Daoy (cell line): ENCODE measurements around the gene GRID1. TPM values are rescaled to one million over a fixed set of nuclear protein-coding genes. Genes with fewer than 3 reads are reported as not detected.

Experiments used
- DNase-seq: peaks from one replicate; pipeline ENCODE4 v3.0.0-alpha.2; 2015; ENCODE audit warnings: low read depth
- total RNA-seq: library from RNA; depleted of rRNA; stranded (reverse); fragments of >200 nt; shearing (Covaris generic); gene quantifications from 2 replicates; pipeline ENCODE4 v1.2.3, GENCODE V29; 2014

Gene GRID1
- total RNA-seq, 1 experiment from 2014 or later = not detected

GRCh38 chr10:86065711-86066251 lies 300.8 kb downstream of the GRID1 start:
- no peak for DNase-seq

- DNase-seq = no peak
Measured at GRCh38 chr10:86064931-86065662, 301.5 kb downstream of the GRID1 start.

- DNase-seq = no peak
Measured at GRCh38 chr10:86064219-86064618, 302.4 kb downstream of the GRID1 start.

GRCh38 chr10:86063341-86063740 lies 303.3 kb downstream of the GRID1 start:
- DNase-seq = no peak

- DNase-seq = no peak
Measured at GRCh38 chr10:86062647-86063145, 303.9 kb downstream of the GRID1 start.

- no peak for DNase-seq
Measured at GRCh38 chr10:86062198-86062550, 304.4 kb downstream of the GRID1 start.

GRCh38 chr10:86061278-86062197 lies 305.1 kb downstream of the GRID1 start:
- no peak for DNase-seq

GRCh38 chr10:86060386-86061277 lies 306.0 kb downstream of the GRID1 start:
- no peak for DNase-seq

- no peak for DNase-seq
Measured at GRCh38 chr10:86059892-86060291, 306.7 kb downstream of the GRID1 start.

- DNase-seq = no peak
Measured at GRCh38 chr10:86058964-86059363, 307.6 kb downstream of the GRID1 start.

GRCh38 chr10:86057708-86058107 lies 308.9 kb downstream of the GRID1 start:
- DNase-seq = no peak

GRCh38 chr10:86056672-86057071 lies 309.9 kb downstream of the GRID1 start:
- no peak for DNase-seq

GRCh38 chr10:86055928-86056327 lies 310.7 kb downstream of the GRID1 start:
- no peak for DNase-seq

GRCh38 chr10:86053675-86054074 lies 312.9 kb downstream of the GRID1 start:
- DNase-seq = no peak

- DNase-seq = no peak
Measured at GRCh38 chr10:86051586-86051985, 315.0 kb downstream of the GRID1 start.

GRCh38 chr10:86049442-86049841 lies 317.2 kb downstream of the GRID1 start:
- DNase-seq = no peak

- no peak for DNase-seq
Measured at GRCh38 chr10:86048973-86049372, 317.6 kb downstream of the GRID1 start.

GRCh38 chr10:86048571-86048970 lies 318.0 kb downstream of the GRID1 start:
- no peak for DNase-seq

GRCh38 chr10:86047588-86047987 lies 319.0 kb downstream of the GRID1 start:
- DNase-seq = no peak

- no peak for DNase-seq
Measured at GRCh38 chr10:86046845-86047460, 319.6 kb downstream of the GRID1 start.

- no peak for DNase-seq
Measured at GRCh38 chr10:86045896-86046295, 320.7 kb downstream of the GRID1 start.
